Right renal cortex interstitium (tissue), 3 donors: ENCODE results near the gene ENTHD1. TPM values are rescaled to one million over a fixed set of nuclear protein-coding genes. Genes with fewer than 3 reads are reported as not detected.
"Not testable (repeated sequence)": the region's sequence is repeated elsewhere in the genome, so short reads cannot be mapped to it uniquely, and the experiment has no call there.

Source experiments
- DNase-seq, 3 donors: peaks; one replicate each; pipeline ENCODE4 v3.0.0-alpha.2; 2013; ENCODE audit warnings: low read depth in 3 of 3, low spot score in 2 of 3
- polyA plus RNA-seq, 3 donors: library from polyadenylated mRNA; unstranded; fragments of 120-200 nt; gene quantifications; one replicate each; pipeline ENCODE4 v1.2.1, GENCODE V29; 2013; ENCODE audit not compliant: insufficient read length in 3 of 3

The ENTHD1 gene
- polyA plus RNA-seq, 3 donors = not detected

GRCh38 chr22:39925273-39925672, 31.7 kb upstream of the ENTHD1 start:
- no peak for DNase-seq

GRCh38 chr22:39924286-39924685, 30.7 kb upstream of the ENTHD1 start:
- no peak for DNase-seq

- DNase-seq = no peak
Observed at GRCh38 chr22:39923696-39924095, 30.1 kb upstream of the ENTHD1 start.

GRCh38 chr22:39920134-39920743, 26.7 kb upstream of the ENTHD1 start:
- no peak for DNase-seq

GRCh38 chr22:39917776-39918495, 24.4 kb upstream of the ENTHD1 start:
- DNase-seq = no peak

GRCh38 chr22:39917197-39917643, 23.7 kb upstream of the ENTHD1 start:
- DNase-seq = no peak

- DNase-seq = no peak
Observed at GRCh38 chr22:39916496-39916895, 22.9 kb upstream of the ENTHD1 start.

- no peak for DNase-seq
Observed at GRCh38 chr22:39915295-39915726, 21.8 kb upstream of the ENTHD1 start.

- no peak for DNase-seq
Observed at GRCh38 chr22:39914584-39914983, 21.0 kb upstream of the ENTHD1 start.

GRCh38 chr22:39913886-39914285, 20.3 kb upstream of the ENTHD1 start:
- no peak for DNase-seq

GRCh38 chr22:39913321-39913720, 19.8 kb upstream of the ENTHD1 start:
- no peak for DNase-seq

GRCh38 chr22:39910876-39911613, 17.5 kb upstream of the ENTHD1 start:
- no peak for DNase-seq

GRCh38 chr22:39908737-39909136, 15.2 kb upstream of the ENTHD1 start:
- DNase-seq = no peak

GRCh38 chr22:39908136-39908535, 14.6 kb upstream of the ENTHD1 start:
- DNase-seq = no peak

- DNase-seq = no peak
Observed at GRCh38 chr22:39907605-39908097, 14.1 kb upstream of the ENTHD1 start.

GRCh38 chr22:39907047-39907446, 13.5 kb upstream of the ENTHD1 start:
- DNase-seq = no peak

- DNase-seq = no peak
Observed at GRCh38 chr22:39906207-39906606, 12.6 kb upstream of the ENTHD1 start.

- no peak for DNase-seq
Observed at GRCh38 chr22:39905687-39906086, 12.1 kb upstream of the ENTHD1 start.

- DNase-seq = no peak
Observed at GRCh38 chr22:39904862-39905261, 11.3 kb upstream of the ENTHD1 start.

GRCh38 chr22:39904024-39904423, 10.5 kb upstream of the ENTHD1 start:
- not testable (repeated sequence) for DNase-seq

- no peak for DNase-seq
Observed at GRCh38 chr22:39901565-39902146, 8.1 kb upstream of the ENTHD1 start.
